ENCODE data around the gene TAF3. TPM values are rescaled to one million over a fixed set of nuclear protein-coding genes. Genes with fewer than 3 reads are reported as not detected.

Gene TAF3
- total RNA-seq, 1 donor from 2014 or later: 8.5 TPM

- intact Hi-C loops (cut with DNase I): no loop called here
- Histone ChIP-seq H3K27me3 (no peaks in the 10 kb centered on the region), H3K9me3 (no peaks in the 10 kb centered on the region)
Observed at GRCh38 chr10:7945034-7945433, 126.7 kb downstream of the TAF3 start.

DNA sequence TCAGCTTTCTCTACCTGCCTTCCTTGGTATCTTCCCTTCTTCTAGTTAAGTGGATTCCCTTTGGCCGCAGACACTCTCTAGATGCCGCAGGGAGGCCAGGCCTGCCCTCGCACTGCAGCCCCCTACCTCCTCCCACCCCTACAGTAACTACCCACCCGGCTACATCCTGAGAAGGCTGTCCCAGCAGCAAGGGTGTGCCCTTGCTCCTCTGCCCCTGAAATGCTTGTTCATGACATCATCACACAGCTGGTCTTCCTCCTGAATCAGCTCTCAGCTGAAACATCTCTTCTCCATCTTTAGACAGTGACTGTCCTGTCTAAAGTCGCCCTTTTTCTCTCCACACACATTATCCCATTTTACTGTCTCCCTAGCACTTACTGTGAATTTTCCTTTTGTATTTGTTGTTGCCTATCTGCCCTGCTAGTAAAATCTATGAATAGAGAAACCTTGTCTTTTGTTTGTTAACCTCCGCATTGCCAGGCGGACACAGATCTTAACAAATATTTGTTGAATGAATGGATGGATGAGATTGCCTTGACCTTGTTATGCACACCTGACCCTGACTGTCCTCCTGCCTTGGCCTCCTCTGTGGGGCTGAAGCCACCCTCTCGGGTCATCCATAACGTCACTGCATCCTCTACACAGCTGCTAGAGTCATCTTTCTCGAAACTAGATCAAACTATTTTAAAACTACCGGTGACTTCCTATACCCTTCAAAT lies 127.3 kb downstream of the TAF3 start:
- TF ChIP-seq CTCF (IDR thresholded peaks at IDR 0.05): no peak
- no peak for DNase-seq (ENCODE audit: low spot score in 2 of 2)
- intact Hi-C loops (cut with DNase I): no loop called here
- Histone ChIP-seq H3K4me1 (no peaks in the 10 kb centered on the region), H3K27me3 (no peaks in the 10 kb centered on the region), H3K9me3 (no peaks in the 10 kb centered on the region), H3K4me3 (no peak overlapping the region), H3K27ac (no peak overlapping the region), H3K36me3 (no peaks in the 10 kb centered on the region)

More at GRCh38 chr10:7945034-7945433, 126.7 kb downstream of the TAF3 start:
- no peak overlapping the region for H3K27ac ChIP-seq
- no peak overlapping the region for H3K4me3 ChIP-seq
- no peak for DNase-seq (ENCODE audit: low spot score in 2 of 2)
- no peak for TF ChIP-seq CTCF (IDR thresholded peaks at IDR 0.05)
- H3K36me3 ChIP-seq: no peaks in the 10 kb centered on the region
- no peaks in the 10 kb centered on the region for H3K4me1 ChIP-seq

DNA sequence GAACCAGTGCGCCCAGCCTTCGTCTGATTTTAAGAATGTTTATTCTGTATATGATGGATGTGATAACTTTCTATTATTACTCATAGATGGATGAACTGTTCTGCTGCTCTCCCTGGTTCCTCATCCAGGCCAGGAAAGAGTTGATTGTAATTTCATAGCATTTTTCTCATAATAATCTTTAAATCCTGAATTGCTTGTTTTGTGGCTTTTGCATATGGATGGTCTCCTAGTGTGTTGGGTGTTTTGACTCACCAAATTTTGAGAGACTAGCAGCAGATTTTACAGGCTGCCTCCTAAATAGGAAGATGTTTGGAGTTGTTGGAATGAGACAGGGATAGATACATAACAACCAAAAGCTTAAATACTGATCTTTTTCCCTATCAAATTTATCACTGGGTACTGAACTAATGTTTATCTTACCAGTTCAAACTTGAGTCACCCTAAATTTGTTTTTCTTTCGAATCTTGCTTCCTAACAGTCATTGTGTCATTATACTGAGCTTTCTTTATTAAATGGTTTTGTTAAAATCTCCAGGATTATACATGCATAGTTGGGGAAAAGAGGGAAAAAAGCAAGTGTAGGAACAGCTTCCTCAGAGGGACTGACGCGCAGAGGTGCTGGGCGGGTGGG lies 130.2 kb downstream of the TAF3 start:
- TF ChIP-seq CTCF (IDR thresholded peaks at IDR 0.05): no peak
- intact Hi-C loops (cut with DNase I): no loop called here

DNA sequence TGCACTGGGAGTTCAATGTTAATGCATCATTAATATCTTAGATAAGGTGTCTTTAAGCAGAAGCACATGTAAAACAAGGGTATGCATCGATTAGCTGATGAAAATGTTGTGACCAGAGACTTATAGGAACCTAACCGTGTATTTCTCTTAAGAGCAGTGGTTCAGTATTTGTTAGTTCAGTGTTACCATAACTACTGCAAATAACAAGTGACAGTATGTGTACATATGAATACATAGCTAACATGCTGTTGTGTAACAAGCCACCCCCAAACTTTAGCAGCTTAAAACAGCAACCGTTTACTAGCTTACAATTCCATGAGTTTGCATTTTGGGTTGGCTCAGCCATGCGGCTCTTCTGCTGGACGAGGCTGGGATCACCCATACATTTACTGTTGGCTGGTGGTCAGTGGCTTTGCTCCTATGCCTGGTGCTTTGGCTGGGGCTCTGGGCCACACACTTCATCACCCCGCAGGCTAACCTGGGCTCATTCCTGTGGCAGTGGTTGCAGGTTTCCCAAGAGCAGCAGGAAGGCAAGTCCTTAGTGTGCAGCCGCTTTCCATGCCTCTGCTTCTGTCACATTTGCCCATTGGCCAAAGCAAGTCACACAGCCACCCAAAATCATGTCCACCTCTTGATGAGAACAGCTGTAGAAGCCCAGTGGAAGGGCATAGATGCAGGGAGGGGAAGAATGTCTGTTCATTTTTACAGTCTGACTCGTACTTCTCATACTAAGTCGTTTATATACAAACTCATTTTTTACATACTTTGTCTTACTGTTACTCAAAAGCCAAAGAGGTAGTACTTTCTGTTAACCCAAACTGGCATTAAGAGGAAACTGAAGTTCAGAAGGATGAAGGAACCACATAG lies 132.9 kb downstream of the TAF3 start:
- intact Hi-C loops (cut with DNase I): no loop called here
- no peak for DNase-seq (ENCODE audit: low spot score in 2 of 2)
- H3K4me3 ChIP-seq: no peak overlapping the region
- no peak for TF ChIP-seq CTCF (IDR thresholded peaks at IDR 0.05)
- H3K36me3 ChIP-seq: no peaks in the 10 kb centered on the region
- H3K27ac ChIP-seq: no peak overlapping the region
- H3K27me3 ChIP-seq: no peaks in the 10 kb centered on the region
- H3K9me3 ChIP-seq: no peaks in the 10 kb centered on the region
- no peaks in the 10 kb centered on the region for H3K4me1 ChIP-seq

More for the DNA sequence above, 130.2 kb downstream of the TAF3 start:
- H3K36me3 ChIP-seq: no peaks in the 10 kb centered on the region
- H3K27me3 ChIP-seq: no peaks in the 10 kb centered on the region
- no peaks in the 10 kb centered on the region for H3K9me3 ChIP-seq
- no peak overlapping the region for H3K4me3 ChIP-seq
- no peaks in the 10 kb centered on the region for H3K4me1 ChIP-seq
- H3K27ac ChIP-seq: no peak overlapping the region
- DNase-seq (ENCODE audit: low spot score in 2 of 2): no peak

DNA sequence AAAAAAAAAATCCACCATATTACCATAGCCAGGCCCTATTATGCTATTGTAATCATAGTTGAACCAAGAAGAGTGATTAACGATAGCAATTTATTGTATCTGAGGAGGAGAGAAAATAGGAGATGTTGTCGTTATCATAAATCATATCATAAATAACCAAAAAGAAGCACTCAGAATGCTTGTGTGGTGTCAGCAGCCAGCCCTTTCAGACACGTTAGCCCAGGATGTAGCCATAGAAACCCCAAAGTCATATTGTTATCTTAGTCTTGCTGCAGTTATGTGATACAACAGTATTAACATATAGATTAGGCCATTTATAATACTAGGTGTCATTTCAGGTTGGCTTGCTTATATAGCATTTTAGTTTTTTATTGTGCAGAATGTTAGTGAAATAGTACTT lies 134.0 kb downstream of the TAF3 start:
- intact Hi-C loops (cut with DNase I): no loop called here
- TF ChIP-seq CTCF (IDR thresholded peaks at IDR 0.05): no peak
- no peaks in the 10 kb centered on the region for H3K36me3 ChIP-seq

More for the DNA sequence above, 134.0 kb downstream of the TAF3 start:
- H3K9me3 ChIP-seq: no peaks in the 10 kb centered on the region
- no peak overlapping the region for H3K4me3 ChIP-seq
- H3K27me3 ChIP-seq: no peaks in the 10 kb centered on the region
- H3K4me1 ChIP-seq: no peaks in the 10 kb centered on the region
- DNase-seq (ENCODE audit: low spot score in 2 of 2): no peak
- no peak overlapping the region for H3K27ac ChIP-seq

Measured in ascending aorta (tissue), 2 donors.